Activated CD4-positive, alpha-beta T cell treated with anti-CD3 and anti-CD28 coated beads, Interleukin-2, amount 50 U/mL, for 4 hours (primary cell): Measurements from ENCODE around the gene CLIP2.

Experiments used
- DNase-seq, 2 experiments: peaks; one replicate each; pipeline ENCODE4 v3.0.0-alpha.2; 2020

CLIP2 gene

DNA sequence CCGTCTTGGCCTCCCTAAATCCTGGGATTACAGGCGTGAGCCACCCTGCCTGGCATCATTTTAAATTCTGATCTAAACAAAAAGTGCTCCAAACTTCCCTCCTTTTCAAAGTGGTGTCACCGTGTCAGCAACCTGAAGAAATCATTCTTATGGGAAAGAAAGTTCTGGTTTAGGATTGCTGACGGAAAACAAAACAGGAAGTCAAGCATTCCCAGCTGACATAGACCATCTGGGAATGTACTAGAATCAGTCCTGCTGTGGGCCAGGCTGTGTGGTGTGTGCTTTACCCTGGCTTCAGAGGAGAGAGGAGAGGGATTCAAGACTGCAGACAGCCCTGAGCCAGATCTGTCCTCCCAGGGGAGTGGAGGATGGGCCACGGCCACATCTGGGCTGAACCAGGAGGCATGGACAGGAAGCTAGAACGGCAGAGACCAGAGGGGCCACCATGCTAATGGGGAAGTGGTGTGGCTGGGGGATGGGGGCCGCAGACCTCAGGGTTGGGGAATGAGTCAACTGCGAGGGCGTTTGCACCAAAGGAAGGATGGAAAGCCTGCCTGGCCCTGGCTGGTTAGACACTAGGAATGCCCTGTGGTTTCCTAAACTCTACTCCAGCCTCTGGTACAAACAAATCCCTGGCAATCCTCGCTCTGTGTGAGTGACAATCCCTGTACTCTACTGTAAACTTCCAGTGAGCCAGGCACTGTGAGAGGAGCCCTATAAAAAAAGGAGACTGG, 16.7 kb upstream of the CLIP2 start:
- no peak for DNase-seq

DNA sequence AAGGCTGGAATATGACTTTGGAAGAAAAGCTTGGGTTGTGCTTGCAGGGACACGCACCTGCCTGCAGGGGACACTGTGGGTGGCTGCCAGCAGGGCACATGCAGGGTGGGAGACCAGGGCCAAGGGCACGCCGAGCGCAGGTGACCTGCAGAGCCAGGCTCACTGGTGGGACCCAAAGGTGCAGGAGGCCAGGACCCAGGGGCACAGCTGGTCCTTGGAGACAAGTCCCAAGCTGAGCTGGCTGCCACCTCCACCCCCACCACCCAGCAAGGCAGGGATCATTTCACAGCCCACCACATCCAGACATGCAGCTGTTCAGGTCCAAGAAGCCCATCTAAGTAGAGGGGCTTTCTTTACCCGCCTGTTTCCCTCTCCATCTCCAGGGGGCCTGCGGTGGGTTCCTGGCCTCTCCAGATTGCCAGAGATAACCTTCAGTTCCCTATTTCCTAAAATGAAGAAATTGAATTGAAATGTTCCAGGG, 13.8 kb upstream of the CLIP2 start:
- no peak for DNase-seq

- DNase-seq = no peak
Measured at GRCh38 chr7:74277636-74278035, 11.6 kb upstream of the CLIP2 start.

GRCh38 chr7:74280985-74281384, 8.2 kb upstream of the CLIP2 start:
- DNase-seq = no peak

- no peak for DNase-seq
Measured at GRCh38 chr7:74282748-74283459, 6.3 kb upstream of the CLIP2 start.

- DNase-seq = no peak
Measured at GRCh38 chr7:74283858-74284447, 5.3 kb upstream of the CLIP2 start.

GRCh38 chr7:74284781-74285259, 4.4 kb upstream of the CLIP2 start:
- DNase-seq = no peak

DNA sequence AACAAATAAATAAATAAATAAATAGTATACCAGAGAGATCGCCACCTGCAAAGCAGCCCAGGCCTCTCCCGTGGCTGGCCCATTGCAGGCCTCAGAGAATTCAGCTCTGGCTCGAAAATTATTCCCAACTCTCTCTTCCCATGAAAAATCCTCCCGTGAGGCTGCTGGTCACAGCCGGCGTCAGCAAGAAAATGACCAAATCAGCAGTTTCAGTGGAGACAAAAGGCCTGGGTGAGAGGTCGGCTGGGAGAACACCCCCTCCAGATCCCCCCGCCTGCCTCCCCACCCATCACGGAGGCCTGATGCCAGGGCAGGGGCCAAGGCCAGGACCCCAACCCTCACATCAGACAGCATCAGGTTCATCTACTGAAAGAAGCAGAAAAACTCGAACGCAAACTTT, 3.1 kb upstream of the CLIP2 start:
- DNase-seq = no peak

- no peak for DNase-seq
Measured at GRCh38 chr7:74287303-74288033, 1.7 kb upstream of the CLIP2 start.

- no peak for DNase-seq
Measured at GRCh38 chr7:74288034-74288881, 949 bp upstream of the CLIP2 start.

- DNase-seq = peak in 1 of 2 experiments; percentile 12
Measured at GRCh38 chr7:74289659-74290552, 699 bp downstream of the CLIP2 start.

DNA sequence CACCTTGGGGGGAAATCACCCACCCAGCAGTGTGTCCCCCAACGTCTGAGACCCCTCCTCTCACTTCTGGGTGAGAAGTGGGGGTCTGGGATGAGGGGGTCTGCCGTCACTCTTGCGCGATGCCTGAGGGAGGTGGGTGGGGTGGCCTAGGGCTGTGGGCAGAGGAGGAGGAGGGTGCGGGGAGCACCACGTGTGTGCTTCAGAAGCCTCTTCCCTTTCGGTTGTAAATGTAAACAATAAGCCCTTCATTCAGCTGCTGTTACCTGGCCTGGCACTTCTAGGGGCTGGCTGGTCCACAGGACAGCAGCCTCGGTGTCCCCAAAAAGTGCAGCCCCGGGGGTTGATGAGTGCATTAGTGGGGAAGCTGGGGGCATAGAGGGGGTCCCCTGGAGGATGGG, 1.3 kb downstream of the CLIP2 start:
- DNase-seq = no peak

GRCh38 chr7:74290981-74291441, 1.8 kb downstream of the CLIP2 start:
- no peak for DNase-seq

DNA sequence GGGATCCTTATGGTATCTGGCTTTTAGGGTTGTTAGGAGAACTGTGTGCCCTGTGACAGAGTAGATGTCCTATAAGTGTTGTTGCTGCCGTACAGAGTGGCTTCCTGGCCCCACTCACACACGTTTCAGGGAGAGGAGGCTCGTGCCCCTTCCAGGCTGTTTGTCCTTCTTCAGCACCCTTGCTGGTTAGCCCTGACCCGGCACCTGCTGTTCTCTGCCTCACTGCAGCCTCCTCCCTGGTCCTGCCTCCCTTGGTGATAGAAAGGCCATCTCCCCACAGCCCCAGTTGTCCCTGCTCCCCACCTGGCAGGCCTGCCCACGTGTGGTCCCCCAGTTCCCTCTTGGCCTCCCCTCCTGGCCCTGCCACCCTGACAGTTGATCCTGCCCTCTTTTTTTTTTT, 2.3 kb downstream of the CLIP2 start:
- no peak for DNase-seq

DNA sequence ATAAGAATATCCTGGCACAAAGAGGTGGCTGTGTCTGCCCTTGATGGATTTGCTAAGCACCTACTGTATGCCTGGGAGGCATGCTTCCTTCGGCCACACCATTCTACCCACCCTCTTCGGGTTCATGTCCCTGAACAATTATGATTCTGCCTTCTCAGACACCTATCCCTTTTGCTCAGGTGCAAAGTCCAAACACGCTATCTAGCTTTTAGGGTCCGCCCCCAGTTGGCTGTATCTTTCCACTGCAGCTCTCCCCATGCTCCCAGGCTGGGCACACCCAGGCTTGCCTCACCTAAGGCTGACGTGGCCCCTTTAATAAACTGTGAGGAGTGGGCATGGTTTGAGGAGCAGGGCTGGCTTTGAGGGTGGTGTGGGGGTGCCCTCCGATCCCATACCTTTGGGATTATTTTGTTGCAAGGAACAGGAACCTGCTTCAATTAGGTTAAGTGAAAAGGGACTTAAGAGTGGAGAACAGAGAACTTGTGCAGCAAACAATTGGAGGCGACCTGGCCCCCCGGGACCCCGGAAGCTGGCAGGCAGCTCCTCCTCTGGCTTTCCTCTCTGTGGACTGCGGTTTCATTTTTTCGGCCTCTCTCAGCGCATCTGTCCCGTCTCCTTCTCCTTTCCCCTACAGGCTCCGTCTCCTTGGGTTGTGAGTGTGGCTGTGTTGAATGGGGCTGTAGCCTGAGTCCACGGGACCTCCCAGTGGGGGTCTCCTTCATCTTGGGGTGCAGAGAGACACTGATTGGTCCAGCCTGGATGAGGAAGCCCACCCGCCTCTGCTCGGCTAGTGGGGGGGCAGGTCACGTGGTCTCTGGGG, 3.8 kb downstream of the CLIP2 start:
- DNase-seq = no peak

- DNase-seq = no peak
Measured at GRCh38 chr7:74293577-74293908, 4.3 kb downstream of the CLIP2 start.

GRCh38 chr7:74294191-74294998, 5.2 kb downstream of the CLIP2 start:
- no peak for DNase-seq

GRCh38 chr7:74297516-74298233, 8.5 kb downstream of the CLIP2 start:
- no peak for DNase-seq

DNA sequence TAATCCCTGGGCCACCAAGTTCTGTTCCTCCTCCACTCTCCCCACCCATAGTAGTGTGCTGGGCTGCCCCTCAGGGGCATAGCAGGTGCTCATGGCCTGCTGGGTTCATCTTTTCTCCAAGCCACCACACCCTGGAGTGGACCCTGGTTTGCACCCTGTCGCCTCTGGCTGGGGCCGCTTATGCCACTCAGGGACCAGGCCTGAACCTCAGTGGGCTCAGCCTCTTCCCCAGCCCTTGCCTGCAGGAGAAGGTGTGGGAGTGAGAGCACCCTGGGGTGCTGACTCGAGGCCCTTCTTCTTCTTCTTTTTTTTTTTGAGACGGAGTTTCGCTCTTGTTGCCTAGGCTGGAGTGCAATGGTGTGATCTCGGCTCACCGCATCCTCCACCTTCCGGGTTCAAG, 10.2 kb downstream of the CLIP2 start:
- no peak for DNase-seq
